PC-3 (cell line): ENCODE data around the gene ZBTB16. TPM values are rescaled to one million over a fixed set of nuclear protein-coding genes. Genes with fewer than 3 reads are reported as not detected.

Source experiments
- ATAC-seq: fragments of 200-7000 bp; cut with Tn5 transposase; 2 replicates; pipeline ENCODE4 v1.9.1; 2020; ENCODE audit warnings: mild to moderate bottlenecking, moderate library complexity
- BruUV-seq: library from RNA; stranded (reverse); fragments of 400-500 nt; replicated peaks from 2 replicates; lab custom pipeline; 2021; lab: Mats Ljungman, UMichigan
- CTCF ChIA-PET: fragments of 300-600 bp; sonication (Branson Sonifier 250); formaldehyde crosslinking; loops from one replicate; lab custom pipeline; 2022; ENCODE audit warnings: antibody characterized with exemption; lab: Charles Lee
- POLR2A ChIA-PET: fragments of 300-600 bp; sonication (Branson Sonifier 250); formaldehyde crosslinking; loops from one replicate; lab custom pipeline; 2022; ENCODE audit warnings: antibody characterized with exemption; ENCODE audit not compliant: unreplicated experiment; lab: Charles Lee
- DNase-seq: peaks from one replicate; pipeline ENCODE4 v3.0.0-alpha.2; 2015
- H2AFZ ChIP-seq: fragments of 300-600 bp; sonication (generic); 2 replicates; pipeline ENCODE4 v1.6.0; 2016; ENCODE audit warnings: antibody characterized with exemption, low read length
- H3F3A ChIP-seq: fragments of 300-600 bp; sonication (generic); one replicate; pipeline ENCODE4 v1.6.0; 2017; ENCODE audit warnings: antibody characterized with exemption, low read length, control low read depth, mild to moderate bottlenecking; ENCODE audit not compliant: unreplicated experiment
- H3K27ac ChIP-seq: fragments of 300-600 bp; sonication (generic); 2 replicates; pipeline ENCODE4 v1.5.1; 2016; ENCODE audit warnings: mild to moderate bottlenecking, low read length
- H3K27me3 ChIP-seq: fragments of 300-600 bp; sonication (generic); 2 replicates; pipeline ENCODE4 v1.6.1; 2016; ENCODE audit warnings: low read length, mixed read lengths
- H3K36me3 ChIP-seq: fragments of 300-600 bp; sonication (generic); 2 replicates; pipeline ENCODE4 v1.6.1; 2016; ENCODE audit warnings: low read depth, mixed run types, low read length, mixed read lengths
- H3K4me1 ChIP-seq: fragments of 300-600 bp; sonication (generic); 2 replicates; pipeline ENCODE4 v1.5.1; 2016; ENCODE audit warnings: low read length; ENCODE audit not compliant: insufficient read depth
- H3K4me2 ChIP-seq: fragments of 300-600 bp; sonication (generic); 2 replicates; pipeline ENCODE4 v1.6.0; 2016; ENCODE audit warnings: low read length
- H3K4me3 ChIP-seq: fragments of 300-600 bp; sonication (generic); 2 replicates; pipeline ENCODE4 v1.5.1; 2016; ENCODE audit warnings: mild to moderate bottlenecking, low read length, mixed read lengths
- H3K79me2 ChIP-seq: fragments of 300-600 bp; sonication (generic); 2 replicates; pipeline ENCODE4 v1.6.1; 2017; ENCODE audit warnings: low read length, mixed read lengths
- H3K9ac ChIP-seq: fragments of 300-600 bp; sonication (generic); 2 replicates; pipeline ENCODE4 v1.6.0; 2016; ENCODE audit warnings: mild to moderate bottlenecking, low read length
- H3K9me2 ChIP-seq: fragments of 300-600 bp; sonication (generic); replicated peaks from 2 replicates; pipeline ENCODE4 v1.6.1; 2016; ENCODE audit warnings: mixed run types, low read length, mixed read lengths
- H3K9me3 ChIP-seq: fragments of 300-600 bp; sonication (generic); 2 replicates; pipeline ENCODE4 v1.6.1; 2016; ENCODE audit warnings: low read length, mixed read lengths
- H4K20me1 ChIP-seq: fragments of 300-600 bp; sonication (generic); 2 replicates; pipeline ENCODE4 v1.6.1; 2016; ENCODE audit warnings: low read length, mixed read lengths
- EZH2 ChIP-seq: fragments of 300-600 bp; sonication (generic); IDR thresholded peaks from one replicate; pipeline ENCODE4 v1.6.1; 2017; ENCODE audit warnings: antibody characterized with exemption, mild to moderate bottlenecking, low read length; ENCODE audit not compliant: unreplicated experiment
- EZH2phosphoT487 ChIP-seq: fragments of 300-600 bp; sonication (generic); IDR thresholded peaks from 2 replicates; pipeline ENCODE4 v1.6.1; 2018; ENCODE audit warnings: mild to moderate bottlenecking, antibody characterized with exemption, low read length, borderline replicate concordance
- intact Hi-C: fragments of 100-400 bp; cut with micrococcal nuclease; formaldehyde crosslinking; loops from 2 replicates; pipeline ENCODE4 v1.9.0; 2023
- total RNA-seq: library from RNA; depleted of rRNA; stranded (reverse); fragments of >200 nt; gene quantifications from 2 replicates; pipeline ENCODE4 v1.2.3, GENCODE V29; 2014
- TF ChIP-seq, protein P1 (sequence below): fragments of 300-600 bp; sonication (generic); conservative IDR thresholded peaks from 2 replicates; pipeline ENCODE4 v1.5.1; 2017; ENCODE audit warnings: antibody characterized with exemption, low read depth, mild to moderate bottlenecking, low read length

ZBTB16 gene
- total RNA-seq, 1 experiment from 2014 or later = not detected

DNA sequence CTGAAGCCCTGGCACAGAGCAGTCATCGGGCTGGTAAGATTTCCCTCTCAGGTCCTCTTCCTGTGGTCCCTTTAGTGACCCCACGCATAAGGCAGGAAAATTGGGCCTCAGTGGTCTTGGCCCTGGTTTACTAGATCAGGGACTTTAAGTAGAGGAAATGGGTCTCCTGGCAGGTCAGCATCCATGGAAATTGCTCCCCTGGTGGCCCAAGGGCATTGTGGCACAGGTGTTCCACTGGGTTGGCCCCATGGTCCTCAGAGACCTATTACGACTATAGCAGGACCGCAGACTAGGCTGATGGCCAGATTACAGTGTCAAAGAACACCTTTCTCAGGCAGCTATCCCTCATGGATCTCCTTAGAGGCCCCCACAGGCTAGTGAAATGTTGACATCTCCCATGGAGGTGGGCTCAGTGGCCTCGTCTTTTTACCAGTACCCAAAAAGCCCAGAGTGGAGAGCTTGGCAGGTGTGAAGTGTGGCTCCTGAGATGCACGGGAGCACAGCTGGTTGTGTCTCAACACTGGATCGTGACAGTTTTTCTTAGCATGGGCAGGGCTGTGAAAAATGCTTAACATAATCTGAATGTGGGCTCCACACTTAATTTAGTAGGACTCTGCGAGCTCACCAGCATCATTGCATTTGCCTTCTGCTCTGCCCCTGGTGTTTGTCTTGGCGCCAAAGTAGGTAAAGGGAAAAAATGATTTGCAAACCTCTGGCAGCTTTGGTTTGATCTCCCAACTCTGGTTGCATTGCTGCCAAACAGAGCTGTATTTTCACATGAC, 74.2 kb downstream of the ZBTB16 start:
- TF ChIP-seq, protein P1, sequence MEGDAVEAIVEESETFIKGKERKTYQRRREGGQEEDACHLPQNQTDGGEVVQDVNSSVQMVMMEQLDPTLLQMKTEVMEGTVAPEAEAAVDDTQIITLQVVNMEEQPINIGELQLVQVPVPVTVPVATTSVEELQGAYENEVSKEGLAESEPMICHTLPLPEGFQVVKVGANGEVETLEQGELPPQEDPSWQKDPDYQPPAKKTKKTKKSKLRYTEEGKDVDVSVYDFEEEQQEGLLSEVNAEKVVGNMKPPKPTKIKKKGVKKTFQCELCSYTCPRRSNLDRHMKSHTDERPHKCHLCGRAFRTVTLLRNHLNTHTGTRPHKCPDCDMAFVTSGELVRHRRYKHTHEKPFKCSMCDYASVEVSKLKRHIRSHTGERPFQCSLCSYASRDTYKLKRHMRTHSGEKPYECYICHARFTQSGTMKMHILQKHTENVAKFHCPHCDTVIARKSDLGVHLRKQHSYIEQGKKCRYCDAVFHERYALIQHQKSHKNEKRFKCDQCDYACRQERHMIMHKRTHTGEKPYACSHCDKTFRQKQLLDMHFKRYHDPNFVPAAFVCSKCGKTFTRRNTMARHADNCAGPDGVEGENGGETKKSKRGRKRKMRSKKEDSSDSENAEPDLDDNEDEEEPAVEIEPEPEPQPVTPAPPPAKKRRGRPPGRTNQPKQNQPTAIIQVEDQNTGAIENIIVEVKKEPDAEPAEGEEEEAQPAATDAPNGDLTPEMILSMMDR = no peak
- TF ChIP-seq EZH2phosphoT487 (no peak), EZH2 (no peak)
- no peak overlapping the region for H3K9ac ChIP-seq
- no peaks in the 10 kb centered on the region for H3K9me3 ChIP-seq
- H3K4me2 ChIP-seq = 0 out of 2 replicates have a peak overlapping the region, but pooled peaks have one; percentile 67
- no peaks in the 10 kb centered on the region for H3K36me3 ChIP-seq
- DNase-seq (no peak), ATAC-seq (no peak)
- intact Hi-C loops = loop anchor here (2.0 kb wide), 1 partner anchor 33 kb away; no protein-coding TSS in a partner anchor
- H4K20me1 ChIP-seq = peaks cover 4% of the 10 kb centered on the region; the same call in 1 of the 2 replicates
- H3K9me2 ChIP-seq = no peaks in the 10 kb centered on the region
- no peaks in the 10 kb centered on the region for H3K79me2 ChIP-seq
- H3K4me1 ChIP-seq = peaks cover 15% of the 10 kb centered on the region
- CTCF ChIA-PET = no interaction called here
- no peak overlapping the region for H3K27ac ChIP-seq
- no TSS peak for BruUV-seq
- POLR2A ChIA-PET = no interaction called here
- no peak overlapping the region for H2AFZ ChIP-seq
- no peak overlapping the region for H3K4me3 ChIP-seq
- peaks cover 72% of the 10 kb centered on the region for H3K27me3 ChIP-seq
- H3F3A ChIP-seq = peaks cover 7% of the 10 kb centered on the region

DNA sequence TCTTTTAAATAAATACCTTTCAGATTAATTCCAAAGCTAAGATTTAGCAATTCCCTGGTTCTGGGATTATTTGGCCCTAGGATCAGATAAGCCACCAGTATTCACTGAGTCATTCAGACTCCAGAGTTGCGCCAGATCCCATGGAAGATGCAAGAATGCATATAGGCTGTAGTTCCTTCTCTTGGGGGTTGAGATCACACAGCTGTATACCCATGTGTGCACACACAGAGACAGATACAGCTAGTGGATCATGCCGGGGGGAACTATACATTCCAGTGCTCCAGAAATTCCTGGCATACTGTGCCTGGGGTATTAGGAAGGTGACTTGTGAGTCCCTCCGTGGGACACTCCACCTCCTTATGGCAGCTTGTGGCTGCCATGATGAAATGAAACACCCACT, 75.4 kb downstream of the ZBTB16 start:
- POLR2A ChIA-PET = no interaction called here
- intact Hi-C loops = no loop called here

More for the DNA sequence above, 75.4 kb downstream of the ZBTB16 start:
- no TSS peak for BruUV-seq
- TF ChIP-seq EZH2 = no peak
- TF ChIP-seq, protein P1 = no peak
- TF ChIP-seq EZH2phosphoT487 = no peak
- peak; percentile 57 for DNase-seq
- Histone ChIP-seq H4K20me1 (peaks cover 4% of the 10 kb centered on the region; the same call in 1 of the 2 replicates), H3K27me3 (peaks cover 70% of the 10 kb centered on the region), H3K4me1 (peaks cover 15% of the 10 kb centered on the region), H3F3A (peaks cover 7% of the 10 kb centered on the region), H2AFZ (no peak overlapping the region), H3K79me2 (no peaks in the 10 kb centered on the region), H3K36me3 (no peaks in the 10 kb centered on the region), H3K9me3 (no peaks in the 10 kb centered on the region), H3K4me3 (no peak overlapping the region), H3K4me2 (no peak overlapping the region), H3K27ac (no peak overlapping the region), H3K9me2 (no peaks in the 10 kb centered on the region), H3K9ac (no peak overlapping the region)
- ATAC-seq = no peak
- CTCF ChIA-PET = no interaction called here
